Panc1 (cell line): ENCODE data around the gene IRGQ. TPM values are rescaled to one million over a fixed set of nuclear protein-coding genes. Genes with fewer than 3 reads are reported as not detected.
A peak's percentile ranks its signal among the peaks of the same experiment; 100 is the strongest.

Source experiments
- ATAC-seq: fragments of 200-7000 bp; cut with Tn5 transposase; 2 replicates; pipeline ENCODE4 v1.9.1; 2020; ENCODE audit warnings: mild to moderate bottlenecking, moderate library complexity
- BruUV-seq: library from RNA; stranded (reverse); fragments of 400-500 nt; replicated peaks from 2 replicates; lab custom pipeline; 2021; lab: Mats Ljungman, UMichigan
- CTCF ChIA-PET: fragments of 300-600 bp; sonication (Branson Sonifier 250); formaldehyde crosslinking; loops from one replicate; lab custom pipeline; 2022; ENCODE audit warnings: antibody characterized with exemption; lab: Charles Lee
- POLR2A ChIA-PET: fragments of 300-600 bp; sonication (Branson Sonifier 250); formaldehyde crosslinking; loops from one replicate; lab custom pipeline; 2022; ENCODE audit warnings: antibody characterized with exemption; lab: Charles Lee
- DNase-seq: peaks from one replicate; pipeline ENCODE4 v3.0.0-alpha.2; 2010; ENCODE audit warnings: low read depth, low spot score
- H3K27ac ChIP-seq: 2 replicates; pipeline ENCODE4 v1.5.1; 2011; ENCODE audit warnings: mild to moderate bottlenecking, low read length, inconsistent platforms
- H3K27me3 ChIP-seq: fragments of 200-500 bp; sonication (Bioruptor generic); 2 replicates; pipeline ENCODE4 v1.6.0; 2014; ENCODE audit warnings: low read length, inconsistent platforms; ENCODE audit not compliant: control insufficient read depth, insufficient read depth
- H3K36me3 ChIP-seq: fragments of 200-500 bp; sonication (Bioruptor generic); 2 replicates; pipeline ENCODE4 v1.5.1; 2014; ENCODE audit warnings: inconsistent platforms, mild to moderate bottlenecking, low read length, moderate library complexity; ENCODE audit not compliant: control insufficient read depth, insufficient read depth
- H3K4me1 ChIP-seq: 2 replicates; pipeline ENCODE4 v1.5.1; 2011; ENCODE audit warnings: inconsistent platforms, mild to moderate bottlenecking, low read length, moderate library complexity; ENCODE audit not compliant: control insufficient read depth, insufficient read depth
- H3K4me3 ChIP-seq, 2 experiments: 2 replicates each; pipeline ENCODE4 v1.5.1; 2011 to 2012; ENCODE audit warnings: low read depth in 2 of 2, low read length in 2 of 2, mild to moderate bottlenecking in 2 of 2, inconsistent platforms in 1 of 2, moderate library complexity in 1 of 2
- H3K9me3 ChIP-seq: fragments of 200-500 bp; sonication (Bioruptor generic); 2 replicates; pipeline ENCODE4 v1.5.1; 2014; ENCODE audit warnings: low read depth, mild to moderate bottlenecking, inconsistent platforms, low read length, moderate library complexity; ENCODE audit not compliant: control insufficient read depth, insufficient read depth
- CTCF ChIP-seq: fragments of 450-650 bp; IDR thresholded peaks from 2 replicates; pipeline ENCODE4 v1.5.1; 2017; ENCODE audit warnings: mild to moderate bottlenecking
- POLR2AphosphoS5 ChIP-seq: IDR thresholded peaks from 2 replicates; pipeline ENCODE4 v1.6.1; 2012; ENCODE audit warnings: mild to moderate bottlenecking, low read depth, low read length, moderate library complexity
- REST ChIP-seq, 2 experiments: IDR thresholded peaks; 2 replicates each; pipeline ENCODE4 v1.6.1; 2011 to 2012; ENCODE audit warnings: low read depth in 2 of 2, control low read depth in 1 of 2, low read length in 1 of 2, mild to moderate bottlenecking in 1 of 2, moderate library complexity in 1 of 2; ENCODE audit not compliant: insufficient read depth in 1 of 2
- SIN3A ChIP-seq: IDR thresholded peaks from 2 replicates; pipeline ENCODE4 v1.6.1; 2012; ENCODE audit warnings: low read depth, mild to moderate bottlenecking, low read length, moderate library complexity, borderline replicate concordance; ENCODE audit not compliant: insufficient read depth
- TCF7L2 ChIP-seq: IDR thresholded peaks from 2 replicates; pipeline ENCODE4 v1.6.1; 2011; ENCODE audit warnings: mild to moderate bottlenecking, low read depth, low read length, inconsistent platforms
- in situ Hi-C: cut with HindIII; loops from 2 replicates; pipeline ENCODE4 v1.10.0; 2016; ENCODE audit warnings: low sequenced_read_pairs, low pct_unique_long_range_greater_than_20kb
- intact Hi-C: fragments of 100-400 bp; cut with micrococcal nuclease; formaldehyde crosslinking; loops from one replicate; pipeline ENCODE4 v1.10.0; 2022; ENCODE audit not compliant: unreplicated experiment
- total RNA-seq: library from RNA; stranded (reverse); gene quantifications from one replicate; pipeline ENCODE4 v1.2.1, GENCODE V29; 2021; ENCODE audit not compliant: unreplicated experiment

The IRGQ gene
- total RNA-seq, 1 experiment from 2014 or later, result 20.4 TPM

GRCh38 chr19:43634872-43635560 is 39.1 kb upstream of the IRGQ start:
- in situ Hi-C loops, result no loop called here
- Histone ChIP-seq H3K4me1 (peaks cover 3% of the 10 kb centered on the region), H3K36me3 (no peaks in the 10 kb centered on the region; the same call in 1 of the 2 replicates), H3K27ac (peak overlapping the region; percentile 34), H3K4me3 (peak overlapping the region; percentile 2 to 29; a peak in 2 of 4 replicates), H3K9me3 (no peaks in the 10 kb centered on the region), H3K27me3 (peaks cover 4% of the 10 kb centered on the region; the same call in 1 of the 2 replicates)
- CTCF ChIA-PET, result no interaction called here
- TF ChIP-seq POLR2AphosphoS5, result no peak
- no peak for TF ChIP-seq SIN3A
- TF ChIP-seq REST (IDR thresholded peaks at IDR 0.05; ENCODE audit: insufficient read depth in 1 of 2, low read depth in 2 of 2, low read length in 1 of 2), result no peak
- no peak for TF ChIP-seq TCF7L2
- no peak for TF ChIP-seq CTCF
- ATAC-seq (no peak), DNase-seq (no peak)
- intact Hi-C loops, result no loop called here
- BruUV-seq, result no TSS peak
- POLR2A ChIA-PET, result no interaction called here

- intact Hi-C loops (no loop called here), in situ Hi-C loops (no loop called here)
- BruUV-seq, result no TSS peak
- Histone ChIP-seq H3K36me3 (no peaks in the 10 kb centered on the region; the same call in 1 of the 2 replicates), H3K4me1 (peaks cover 3% of the 10 kb centered on the region), H3K4me3 (peak overlapping the region in 1 of 2 experiments; percentile 29; a peak in 2 of 4 replicates), H3K9me3 (no peaks in the 10 kb centered on the region), H3K27me3 (peaks cover 4% of the 10 kb centered on the region; the same call in 1 of the 2 replicates), H3K27ac (peak overlapping the region; percentile 34; the same call in 1 of the 2 replicates)
- POLR2A ChIA-PET, result no interaction called here
- no peak for ATAC-seq
- TF ChIP-seq TCF7L2 (no peak), REST (IDR thresholded peaks at IDR 0.05; ENCODE audit: insufficient read depth in 1 of 2, low read depth in 2 of 2, low read length in 1 of 2) (no peak), SIN3A (no peak), POLR2AphosphoS5 (no peak), CTCF (no peak)
- CTCF ChIA-PET, result no interaction called here
- DNase-seq, result no peak
Measured at GRCh38 chr19:43634506-43634871, 38.6 kb upstream of the IRGQ start.
